GM12874 (cell line): ENCODE measurements around the gene ART4.

Source experiments
- CTCF ChIP-seq: IDR thresholded peaks from 2 replicates; pipeline ENCODE4 v1.5.1; 2011; ENCODE audit warnings: low read depth, mild to moderate bottlenecking, control low read depth, low read length, moderate library complexity; ENCODE audit not compliant: insufficient read depth

The ART4 gene

GRCh38 chr12:14843425-14843887 lies at the start of gene ART4:
TSS of gene ART4 (minus strand) at chr12:14843526. CDS start at chr12:14843113, 413 bp downstream.
- no peak for TF ChIP-seq CTCF

- no peak for TF ChIP-seq CTCF
These were observed 49.6 kb upstream of the ART4 start for GRCh38 chr12:14892726-14893505.

- TF ChIP-seq CTCF = no peak
These were observed 47.4 kb upstream of the ART4 start for GRCh38 chr12:14890701-14891100.

GRCh38 chr12:14886271-14886670 lies 42.9 kb upstream of the ART4 start:
- TF ChIP-seq CTCF = no peak

GRCh38 chr12:14885718-14886221 lies 42.4 kb upstream of the ART4 start, which contains the start of gene MGP:
TSS of gene MGP (minus strand) at chr12:14885854. CDS start at chr12:14885791, 63 bp downstream.
- no peak for TF ChIP-seq CTCF

DNA sequence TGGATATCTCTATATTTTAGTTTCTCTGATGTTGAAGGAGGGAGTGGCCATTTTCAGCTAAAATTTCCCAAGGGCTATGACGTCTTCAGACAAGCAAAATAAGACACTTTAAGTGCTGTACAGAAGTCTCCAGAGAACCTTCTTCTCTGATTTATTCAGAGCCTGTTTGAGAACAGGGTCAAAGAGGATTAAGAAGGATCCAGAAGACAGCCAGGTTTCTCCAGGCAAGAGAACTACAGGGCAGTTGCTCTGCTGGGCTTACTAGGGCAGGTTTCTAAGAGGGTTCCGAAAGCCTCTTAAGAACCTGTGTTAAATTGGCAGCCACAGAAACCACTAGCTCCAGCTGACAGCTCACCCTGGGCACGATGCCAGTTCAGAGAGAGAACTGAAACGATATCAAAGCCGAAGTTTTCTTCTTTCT lies 41.1 kb upstream of the ART4 start:
- no peak for TF ChIP-seq CTCF

GRCh38 chr12:14883686-14884085 lies 40.4 kb upstream of the ART4 start:
- no peak for TF ChIP-seq CTCF
